Hepatocyte (in vitro differentiated cells): ENCODE data around the gene SEPTIN10.

Experiments used
- CTCF ChIP-seq: fragments of 200-600 bp; sonication (generic); IDR thresholded peaks from 2 replicates; pipeline ENCODE4 v1.5.1; 2016; ENCODE audit warnings: antibody characterized with exemption, mild to moderate bottlenecking; ENCODE audit not compliant: poor library complexity
- EZH2phosphoT487 ChIP-seq: fragments of 200-600 bp; sonication (generic); IDR thresholded peaks from one replicate; pipeline ENCODE4 v1.6.1; 2018; ENCODE audit warnings: antibody characterized with exemption, mild to moderate bottlenecking, low read depth, moderate library complexity; ENCODE audit not compliant: unreplicated experiment, severe bottlenecking

GRCh38 chr2:109527846-109528705 lies 85.7 kb downstream of the SEPTIN10 start:
- TF ChIP-seq CTCF, result no peak
- no peak for TF ChIP-seq EZH2phosphoT487
